Measurements from ENCODE around the gene COX8A.

The COX8A gene

DNA sequence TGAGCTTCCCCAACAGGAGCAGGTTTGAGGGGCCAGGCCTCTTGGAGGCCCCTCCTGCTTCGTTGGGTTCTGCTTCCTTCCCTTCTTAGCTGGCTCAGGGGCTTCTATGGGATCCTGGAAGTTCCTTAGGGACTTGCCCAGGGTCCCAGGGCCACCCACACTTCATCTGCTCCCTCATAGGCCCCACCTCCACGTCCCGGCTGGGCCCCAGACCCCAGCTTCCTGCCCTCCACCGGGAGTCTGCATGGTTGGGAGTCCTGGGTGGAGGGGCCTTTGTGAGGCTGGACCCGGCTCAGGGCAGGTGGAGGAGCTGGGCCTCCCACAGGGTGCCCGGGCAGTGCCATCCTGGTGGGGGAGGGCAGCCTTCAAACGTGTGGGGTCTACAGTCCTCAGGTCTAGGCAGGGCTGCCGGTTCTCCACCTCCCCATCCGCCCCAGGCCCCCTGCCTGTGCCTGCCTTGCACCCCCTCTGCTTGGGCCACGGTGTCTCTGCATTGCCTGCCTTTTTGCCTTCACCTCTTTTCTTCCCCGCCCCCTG lies 23.4 kb downstream of the COX8A start:
- H3K36me3 ChIP-seq (ENCODE audit: control insufficient read depth in 1 of 2, insufficient read depth in 2 of 2, low read length in 2 of 2): peaks cover 13 to 37% of the 10 kb centered on the region in 2 donors
- no peaks in the 10 kb centered on the region for H3K27me3 ChIP-seq (ENCODE audit: low read depth, low read length)
- no peak overlapping the region for H3K4me3 ChIP-seq (ENCODE audit: low read depth in 1 of 2, low read length in 2 of 2)
- no peaks in the 10 kb centered on the region for H3K9me3 ChIP-seq (ENCODE audit: control insufficient read depth in 1 of 2, low read length in 2 of 2)
- H3K27ac ChIP-seq (ENCODE audit: low read length): no peak overlapping the region
- H3K4me1 ChIP-seq (ENCODE audit: control insufficient read depth in 1 of 2, insufficient read depth in 2 of 2, low read length in 2 of 2): peaks cover 0 to 43% of the 10 kb centered on the region in 2 donors

DNA sequence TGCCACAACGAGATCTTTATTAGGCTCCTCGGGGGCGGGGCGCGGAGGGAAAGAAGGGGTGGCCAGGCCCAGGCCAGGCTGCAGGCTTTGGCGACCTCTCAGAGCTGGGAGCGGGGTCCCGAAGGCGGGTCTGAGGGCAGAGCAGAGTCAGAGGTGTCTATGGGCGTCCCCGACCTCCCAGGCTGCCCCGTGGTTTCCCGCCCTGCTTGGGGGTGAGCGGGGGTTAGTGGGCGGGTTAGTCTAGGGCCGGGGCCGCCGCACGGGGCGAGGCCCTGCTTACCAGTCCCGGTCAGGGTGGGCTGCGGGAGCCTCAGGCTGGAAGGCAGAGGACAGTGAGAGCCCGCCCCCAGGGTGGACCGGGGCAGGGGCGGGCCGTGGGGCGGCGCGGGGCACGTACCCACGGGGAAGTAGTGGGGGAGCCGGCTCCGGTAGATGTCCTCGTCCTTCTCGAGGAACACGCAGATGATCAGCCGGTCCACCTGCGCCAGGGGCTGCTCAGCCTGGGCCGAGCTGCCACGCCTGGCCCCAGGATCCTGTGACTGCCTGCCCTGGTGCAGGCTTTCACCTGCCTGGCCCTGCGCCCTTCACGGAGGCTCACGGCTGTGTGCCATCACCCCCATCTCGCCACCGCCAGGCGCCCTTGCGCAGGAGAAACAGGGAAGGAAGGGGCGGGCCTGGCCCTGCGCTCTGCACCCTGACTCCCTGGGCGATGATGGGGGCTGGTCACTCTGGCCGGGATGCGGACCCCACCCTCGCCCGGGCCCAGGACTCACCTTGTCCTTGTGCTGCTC lies 24.3 kb downstream of the COX8A start:
- Histone ChIP-seq H3K4me3 (ENCODE audit: low read depth in 1 of 2, low read length in 2 of 2) (peak overlapping the region in 1 of 2 donors; percentile 66), H3K27me3 (ENCODE audit: low read depth, low read length) (no peaks in the 10 kb centered on the region), H3K36me3 (ENCODE audit: control insufficient read depth in 1 of 2, insufficient read depth in 2 of 2, low read length in 2 of 2) (peaks cover 13 to 37% of the 10 kb centered on the region in 2 donors), H3K9me3 (ENCODE audit: control insufficient read depth in 1 of 2, low read length in 2 of 2) (no peaks in the 10 kb centered on the region), H3K27ac (ENCODE audit: low read length) (no peak overlapping the region), H3K4me1 (ENCODE audit: control insufficient read depth in 1 of 2, insufficient read depth in 2 of 2, low read length in 2 of 2) (peaks cover 0 to 43% of the 10 kb centered on the region in 2 donors)

DNA sequence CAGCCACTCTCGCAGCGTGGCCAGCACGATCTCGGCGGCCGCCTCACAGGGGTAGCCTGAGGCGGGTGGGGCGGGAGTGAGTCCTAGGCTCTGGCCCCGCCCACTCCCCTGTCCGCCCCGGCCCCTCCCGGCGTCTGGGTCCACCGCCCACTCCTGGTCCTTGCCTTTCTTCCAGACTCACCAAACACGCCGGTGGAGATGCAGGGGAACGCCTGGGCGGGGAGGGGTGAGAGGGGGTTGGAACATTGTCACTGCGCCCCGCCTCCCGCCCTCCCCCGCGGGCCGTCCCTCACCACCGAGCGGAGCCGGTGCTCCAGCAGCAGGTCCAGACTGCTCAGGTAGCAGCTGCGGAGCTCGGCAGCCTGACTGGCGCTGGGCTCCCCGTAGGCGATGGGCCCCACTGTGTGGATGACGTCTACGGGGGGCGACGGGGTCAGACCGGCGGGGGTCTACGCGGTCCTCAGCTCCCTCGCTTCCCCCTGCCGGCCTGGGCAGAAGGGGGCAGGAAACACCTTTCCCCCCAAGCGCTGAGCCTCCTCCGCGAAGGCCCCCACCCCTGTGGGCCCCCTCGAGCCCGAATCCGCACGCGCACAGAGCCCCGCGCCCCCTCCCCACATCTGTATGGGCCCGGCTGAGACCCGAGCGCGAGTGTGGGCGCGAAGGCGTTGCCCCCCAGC lies 25.1 kb downstream of the COX8A start:
- H3K9me3 ChIP-seq (ENCODE audit: control insufficient read depth in 1 of 2, low read length in 2 of 2): no peaks in the 10 kb centered on the region
- H3K4me3 ChIP-seq (ENCODE audit: low read depth in 1 of 2, low read length in 2 of 2): peak overlapping the region in 1 of 2 donors; percentile 66
- H3K27ac ChIP-seq (ENCODE audit: low read length): no peak overlapping the region
- H3K4me1 ChIP-seq (ENCODE audit: control insufficient read depth in 1 of 2, insufficient read depth in 2 of 2, low read length in 2 of 2): peaks cover 0 to 43% of the 10 kb centered on the region in 2 donors
- H3K27me3 ChIP-seq (ENCODE audit: low read depth, low read length): no peaks in the 10 kb centered on the region
- H3K36me3 ChIP-seq (ENCODE audit: control insufficient read depth in 1 of 2, insufficient read depth in 2 of 2, low read length in 2 of 2): peaks cover 13 to 37% of the 10 kb centered on the region in 2 donors

DNA sequence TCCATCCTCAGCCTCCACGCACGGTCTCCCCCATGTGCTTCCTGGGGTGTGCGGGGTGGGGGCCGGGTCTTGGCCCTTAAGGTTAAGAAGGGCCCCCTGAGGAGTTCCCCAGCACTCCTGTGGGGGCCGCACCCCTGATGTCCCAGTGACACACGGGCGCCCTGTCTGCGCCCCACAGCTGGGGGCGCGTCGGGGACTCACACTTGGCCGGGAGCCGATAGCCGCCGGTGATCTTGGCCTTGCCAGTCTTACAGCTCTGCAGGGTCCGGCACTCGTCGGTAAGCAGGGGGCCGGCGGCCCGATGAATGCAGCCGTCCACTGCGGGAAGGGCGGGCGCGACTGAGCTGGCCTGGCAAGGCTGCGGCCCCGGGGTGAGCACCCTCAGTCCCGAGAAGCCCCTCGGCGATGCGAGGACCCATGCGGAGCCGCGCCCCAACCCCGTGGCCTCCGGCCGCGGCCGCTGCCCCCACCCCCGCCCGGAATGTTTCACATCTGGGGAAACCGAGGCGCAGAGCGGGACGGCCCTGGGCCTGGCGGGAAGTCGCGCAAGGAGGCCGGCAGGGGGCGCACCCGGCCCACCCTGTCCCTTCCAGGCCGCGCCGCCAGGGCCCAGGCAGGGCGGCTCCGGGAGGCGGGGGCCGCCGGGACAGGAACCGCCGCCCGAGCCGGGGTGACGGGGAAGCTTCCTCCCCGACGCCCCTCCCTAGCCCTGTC lies 25.8 kb downstream of the COX8A start:
- H3K27ac ChIP-seq (ENCODE audit: low read length): no peak overlapping the region
- H3K4me1 ChIP-seq (ENCODE audit: control insufficient read depth in 1 of 2, insufficient read depth in 2 of 2, low read length in 2 of 2): peaks cover 0 to 43% of the 10 kb centered on the region in 2 donors
- no peaks in the 10 kb centered on the region for H3K9me3 ChIP-seq (ENCODE audit: control insufficient read depth in 1 of 2, low read length in 2 of 2)
- peaks cover 13 to 31% of the 10 kb centered on the region in 2 donors for H3K36me3 ChIP-seq (ENCODE audit: control insufficient read depth in 1 of 2, insufficient read depth in 2 of 2, low read length in 2 of 2)
- H3K27me3 ChIP-seq (ENCODE audit: low read depth, low read length): no peaks in the 10 kb centered on the region
- peak overlapping the region in 1 of 2 donors; percentile 66 for H3K4me3 ChIP-seq (ENCODE audit: low read depth in 1 of 2, low read length in 2 of 2)

DNA sequence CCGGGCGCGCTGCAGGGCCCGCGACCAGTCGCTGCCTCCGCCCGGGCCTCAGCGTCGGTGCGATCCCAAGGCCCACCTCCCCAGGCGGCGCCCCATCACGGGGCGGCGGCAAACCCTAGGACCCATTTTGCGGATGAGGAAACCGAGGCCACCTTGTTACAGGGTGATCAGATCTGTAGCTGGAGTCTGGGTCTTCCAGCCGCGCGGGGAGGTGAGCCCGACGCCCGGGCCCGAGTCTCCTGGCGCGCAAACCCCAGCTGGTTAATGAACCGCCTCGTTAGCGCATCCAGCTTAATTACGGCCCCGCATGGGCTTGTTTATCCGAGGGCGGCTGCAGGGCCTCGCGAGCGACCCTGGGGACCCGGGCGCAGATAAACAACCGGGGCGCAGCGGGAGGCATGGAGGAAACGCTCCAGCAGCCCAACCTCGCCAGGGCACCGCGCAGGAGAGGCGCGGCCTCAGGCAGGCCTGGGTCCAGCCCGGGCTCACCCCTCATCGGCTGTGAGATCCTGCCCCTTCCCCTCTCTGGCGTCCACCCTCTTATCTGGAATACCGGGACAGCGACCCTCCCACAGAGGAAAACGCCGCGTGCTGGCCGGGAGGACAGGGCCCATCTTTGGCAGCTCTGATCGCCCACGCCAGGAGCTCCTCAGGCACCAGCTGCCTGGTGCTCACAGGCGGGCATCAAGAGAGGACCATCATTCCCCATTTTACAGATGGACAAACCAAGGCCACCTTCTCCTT lies 26.5 kb downstream of the COX8A start:
- peaks cover 0 to 43% of the 10 kb centered on the region in 2 donors for H3K4me1 ChIP-seq (ENCODE audit: control insufficient read depth in 1 of 2, insufficient read depth in 2 of 2, low read length in 2 of 2)
- peaks cover 13 to 24% of the 10 kb centered on the region in 2 donors for H3K36me3 ChIP-seq (ENCODE audit: control insufficient read depth in 1 of 2, insufficient read depth in 2 of 2, low read length in 2 of 2)
- H3K4me3 ChIP-seq (ENCODE audit: low read depth in 1 of 2, low read length in 2 of 2): peak overlapping the region in 1 of 2 donors; percentile 66
- H3K9me3 ChIP-seq (ENCODE audit: control insufficient read depth in 1 of 2, low read length in 2 of 2): no peaks in the 10 kb centered on the region
- no peak overlapping the region for H3K27ac ChIP-seq (ENCODE audit: low read length)
- no peaks in the 10 kb centered on the region for H3K27me3 ChIP-seq (ENCODE audit: low read depth, low read length)

DNA sequence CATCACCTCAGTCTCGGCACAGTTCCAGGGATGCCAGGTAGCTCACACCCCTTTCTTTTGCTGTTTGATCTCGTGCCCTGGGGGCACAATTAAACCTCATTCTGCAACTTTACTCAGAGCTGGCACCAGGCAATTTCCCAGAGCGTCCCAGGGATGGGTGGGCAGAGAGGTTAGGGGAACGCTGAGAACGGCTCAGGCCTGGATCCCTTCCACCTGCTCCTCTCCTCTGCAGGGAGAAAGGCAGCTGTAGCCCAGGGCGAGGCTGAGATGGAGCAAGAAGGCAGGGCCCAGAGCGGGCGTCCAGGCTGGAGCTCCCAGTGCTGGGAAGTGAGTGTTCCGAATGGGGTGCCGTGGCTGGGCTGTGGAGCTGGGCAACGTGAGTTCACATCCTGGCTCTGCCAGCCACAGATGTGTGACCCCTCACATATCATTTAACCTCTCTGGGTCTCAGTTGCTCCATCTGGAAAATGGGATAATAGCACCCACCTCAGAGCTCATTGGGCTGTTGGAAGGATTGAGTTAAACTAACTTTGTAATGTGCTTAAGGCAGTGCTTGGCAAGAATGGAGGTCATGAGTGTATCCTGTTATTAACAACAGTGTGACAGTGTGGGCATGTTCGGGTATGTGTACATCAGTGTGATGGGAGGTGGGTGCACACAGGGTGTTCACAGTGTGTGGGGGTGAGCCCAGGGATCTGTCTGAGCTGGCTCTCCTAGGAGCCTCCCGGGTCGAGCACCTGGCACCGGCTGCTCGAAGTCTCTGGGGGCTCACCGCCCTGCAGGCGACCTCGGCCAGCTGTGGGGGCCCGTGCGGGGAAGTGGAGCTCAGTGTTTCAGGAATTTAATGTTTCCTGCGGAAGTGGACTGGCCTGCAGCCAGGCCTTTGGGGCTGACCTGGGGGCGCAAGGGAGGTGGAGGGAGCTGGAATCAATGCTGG lies 27.3 kb downstream of the COX8A start:
- no peaks in the 10 kb centered on the region for H3K9me3 ChIP-seq (ENCODE audit: control insufficient read depth in 1 of 2, low read length in 2 of 2)
- H3K4me3 ChIP-seq (ENCODE audit: low read depth in 1 of 2, low read length in 2 of 2): peak overlapping the region in 1 of 2 donors; percentile 66
- peaks cover 11 to 16% of the 10 kb centered on the region in 2 donors for H3K36me3 ChIP-seq (ENCODE audit: control insufficient read depth in 1 of 2, insufficient read depth in 2 of 2, low read length in 2 of 2)
- no peaks in the 10 kb centered on the region for H3K27me3 ChIP-seq (ENCODE audit: low read depth, low read length)
- H3K27ac ChIP-seq (ENCODE audit: low read length): no peak overlapping the region
- peaks cover 0 to 47% of the 10 kb centered on the region in 2 donors for H3K4me1 ChIP-seq (ENCODE audit: control insufficient read depth in 1 of 2, insufficient read depth in 2 of 2, low read length in 2 of 2)

DNA sequence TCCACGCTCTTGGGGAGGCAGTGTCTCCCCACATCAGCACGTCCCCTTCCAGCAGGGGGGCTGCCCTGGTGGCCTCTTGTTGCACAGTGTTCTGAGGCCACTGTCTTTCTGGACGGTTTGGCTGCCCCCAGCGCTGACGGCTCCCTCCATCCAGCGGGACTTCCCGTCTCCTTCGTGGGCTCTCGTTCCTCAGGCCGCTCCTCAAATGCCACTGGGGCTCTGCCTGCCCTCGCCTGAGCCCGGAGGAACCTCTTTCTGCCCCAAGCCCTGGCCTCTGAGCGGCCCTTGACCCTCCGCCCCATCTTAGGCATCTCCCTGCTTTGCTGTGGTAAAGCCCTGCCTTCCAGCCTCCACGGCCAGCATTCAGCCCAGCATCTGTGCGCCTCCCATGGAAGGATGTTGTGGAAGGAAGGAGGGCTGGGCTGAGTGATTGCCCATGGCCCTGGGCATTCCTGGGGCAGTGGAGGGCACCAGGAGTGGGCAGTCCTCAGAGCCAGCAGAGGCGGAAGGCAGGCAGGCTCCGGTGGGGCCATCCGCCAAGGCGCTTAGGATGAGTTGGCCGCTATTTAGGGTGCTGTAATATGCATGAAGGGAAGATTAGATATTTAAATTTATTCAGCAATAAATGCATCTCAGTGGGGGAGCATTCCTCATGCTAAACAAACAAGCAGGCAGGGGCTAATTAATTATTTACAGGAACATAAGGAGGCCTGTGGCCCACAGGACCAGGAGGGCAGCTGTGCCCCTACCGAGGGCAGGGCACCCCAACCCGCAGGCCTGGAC lies 29.6 kb downstream of the COX8A start:
- Histone ChIP-seq H3K27me3 (ENCODE audit: low read depth, low read length) (no peaks in the 10 kb centered on the region), H3K9me3 (ENCODE audit: control insufficient read depth in 1 of 2, low read length in 2 of 2) (no peaks in the 10 kb centered on the region), H3K4me3 (ENCODE audit: low read depth in 1 of 2, low read length in 2 of 2) (no peak overlapping the region), H3K36me3 (ENCODE audit: control insufficient read depth in 1 of 2, insufficient read depth in 2 of 2, low read length in 2 of 2) (no peaks in the 10 kb centered on the region), H3K27ac (ENCODE audit: low read length) (no peak overlapping the region), H3K4me1 (ENCODE audit: control insufficient read depth in 1 of 2, insufficient read depth in 2 of 2, low read length in 2 of 2) (peaks cover 0 to 57% of the 10 kb centered on the region in 2 donors)

DNA sequence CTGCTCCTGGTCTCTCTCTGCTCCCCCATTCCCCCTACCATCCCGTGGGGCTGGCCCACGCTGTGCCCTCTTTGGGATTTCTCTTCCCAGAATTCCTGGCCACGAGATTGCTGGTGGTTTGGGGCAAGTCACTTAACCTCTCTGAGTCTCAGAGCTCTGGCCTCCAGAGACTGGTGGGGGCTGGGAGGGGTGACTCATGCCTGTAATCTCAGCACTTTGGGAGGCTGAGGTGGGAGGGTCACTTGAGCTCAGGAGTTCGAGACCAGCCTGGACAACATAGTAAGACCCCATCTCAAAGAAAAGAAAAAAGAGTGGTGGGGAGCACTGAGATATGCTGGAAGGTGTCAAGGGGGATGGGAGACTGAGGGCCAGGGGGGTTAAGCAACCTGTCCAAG lies 30.2 kb downstream of the COX8A start:
- no peak overlapping the region for H3K27ac ChIP-seq (ENCODE audit: low read length)
- no peak overlapping the region for H3K4me3 ChIP-seq (ENCODE audit: low read depth in 1 of 2, low read length in 2 of 2)
- no peaks in the 10 kb centered on the region for H3K9me3 ChIP-seq (ENCODE audit: control insufficient read depth in 1 of 2, low read length in 2 of 2)
- no peaks in the 10 kb centered on the region for H3K27me3 ChIP-seq (ENCODE audit: low read depth, low read length)
- no peaks in the 10 kb centered on the region for H3K36me3 ChIP-seq (ENCODE audit: control insufficient read depth in 1 of 2, insufficient read depth in 2 of 2, low read length in 2 of 2)
- peaks cover 0 to 51% of the 10 kb centered on the region in 2 donors for H3K4me1 ChIP-seq (ENCODE audit: control insufficient read depth in 1 of 2, insufficient read depth in 2 of 2, low read length in 2 of 2)

DNA sequence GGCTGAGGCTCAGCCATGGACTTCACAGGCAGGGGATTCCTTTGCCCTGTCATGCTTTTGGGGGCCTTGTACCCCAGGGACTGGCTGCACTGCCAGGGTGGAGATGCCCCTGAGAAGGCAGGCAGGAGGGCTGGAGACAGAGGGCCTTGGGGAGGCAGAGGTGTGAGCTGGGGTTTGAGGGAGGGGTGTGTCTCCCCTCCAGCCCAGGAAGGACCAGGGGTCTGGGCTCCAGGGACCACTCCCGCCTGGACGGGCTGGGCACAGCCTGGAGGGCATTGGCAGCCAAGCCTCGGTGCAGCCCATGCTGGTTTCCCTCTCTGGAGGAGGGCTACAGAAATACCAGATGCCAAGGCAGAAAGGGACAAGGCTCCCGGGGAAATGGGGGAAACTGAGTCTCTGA lies 31.3 kb downstream of the COX8A start:
- Histone ChIP-seq H3K4me3 (ENCODE audit: low read depth in 1 of 2, low read length in 2 of 2) (no peak overlapping the region), H3K36me3 (ENCODE audit: control insufficient read depth in 1 of 2, insufficient read depth in 2 of 2, low read length in 2 of 2) (no peaks in the 10 kb centered on the region), H3K4me1 (ENCODE audit: control insufficient read depth in 1 of 2, insufficient read depth in 2 of 2, low read length in 2 of 2) (peaks cover 0 to 40% of the 10 kb centered on the region in 2 donors), H3K27ac (ENCODE audit: low read length) (no peak overlapping the region), H3K9me3 (ENCODE audit: control insufficient read depth in 1 of 2, low read length in 2 of 2) (no peaks in the 10 kb centered on the region), H3K27me3 (ENCODE audit: low read depth, low read length) (no peaks in the 10 kb centered on the region)
